ENCODE measurements around the gene SLC12A8. TPM values are rescaled to one million over a fixed set of nuclear protein-coding genes. Genes with fewer than 3 reads are reported as not detected.
A peak's percentile ranks its signal among the peaks of the same experiment; 100 is the strongest.

Gene SLC12A8, protein sequence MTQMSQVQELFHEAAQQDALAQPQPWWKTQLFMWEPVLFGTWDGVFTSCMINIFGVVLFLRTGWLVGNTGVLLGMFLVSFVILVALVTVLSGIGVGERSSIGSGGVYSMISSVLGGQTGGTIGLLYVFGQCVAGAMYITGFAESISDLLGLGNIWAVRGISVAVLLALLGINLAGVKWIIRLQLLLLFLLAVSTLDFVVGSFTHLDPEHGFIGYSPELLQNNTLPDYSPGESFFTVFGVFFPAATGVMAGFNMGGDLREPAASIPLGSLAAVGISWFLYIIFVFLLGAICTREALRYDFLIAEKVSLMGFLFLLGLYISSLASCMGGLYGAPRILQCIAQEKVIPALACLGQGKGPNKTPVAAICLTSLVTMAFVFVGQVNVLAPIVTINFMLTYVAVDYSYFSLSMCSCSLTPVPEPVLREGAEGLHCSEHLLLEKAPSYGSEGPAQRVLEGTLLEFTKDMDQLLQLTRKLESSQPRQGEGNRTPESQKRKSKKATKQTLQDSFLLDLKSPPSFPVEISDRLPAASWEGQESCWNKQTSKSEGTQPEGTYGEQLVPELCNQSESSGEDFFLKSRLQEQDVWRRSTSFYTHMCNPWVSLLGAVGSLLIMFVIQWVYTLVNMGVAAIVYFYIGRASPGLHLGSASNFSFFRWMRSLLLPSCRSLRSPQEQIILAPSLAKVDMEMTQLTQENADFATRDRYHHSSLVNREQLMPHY
- 8.0 to 11.6 TPM (median 9.5 TPM) in 3 replicates for total RNA-seq

DNA sequence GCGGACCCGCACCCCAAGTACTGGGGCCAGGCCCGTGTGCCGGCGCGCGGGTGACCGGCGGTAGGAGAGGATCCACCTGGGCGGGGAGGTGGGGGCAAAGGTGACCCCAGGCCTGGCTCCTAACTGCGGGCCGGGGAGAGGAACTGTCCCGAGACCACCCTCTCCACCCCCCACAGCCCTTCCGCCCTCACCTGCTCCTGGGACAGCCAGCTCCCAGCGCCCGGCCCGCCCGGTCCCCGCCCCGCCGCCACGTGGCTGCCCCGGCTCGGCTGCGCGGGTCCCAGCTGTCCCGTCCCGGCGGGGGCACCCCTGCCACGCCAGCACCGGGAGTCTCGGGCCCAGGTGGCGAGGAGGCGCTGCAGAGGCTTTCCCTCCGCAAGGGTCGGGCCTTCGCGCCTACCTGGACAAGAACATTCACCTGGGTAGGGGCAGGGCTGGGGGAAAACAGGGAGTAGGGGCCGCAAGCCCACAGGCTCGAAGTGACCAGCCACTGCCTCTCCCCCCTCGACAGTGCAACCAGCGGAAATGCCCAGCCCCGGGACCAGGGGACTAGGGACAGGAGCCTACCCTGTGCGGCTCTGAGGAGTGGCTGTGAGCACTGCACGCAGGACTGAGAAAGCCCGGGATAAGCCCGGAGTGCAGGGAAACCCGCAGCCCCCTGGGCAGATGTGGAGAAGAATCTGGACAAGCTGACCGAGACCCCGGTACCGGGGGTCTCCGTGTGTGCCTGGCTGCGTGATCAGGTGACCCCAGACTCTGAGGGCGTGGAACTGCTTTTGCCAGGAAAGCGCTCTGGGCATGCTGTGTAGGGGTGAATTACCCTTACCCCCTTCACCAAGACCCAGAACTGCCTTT lies at the start of gene SLC12A8:
Gene SLC12A8, minus strand, starts transcription at position 240 of the 855 bp plus-strand sequence. CDS start 1,399 bp downstream, outside the sequence.
- TF ChIP-seq, protein P1, sequence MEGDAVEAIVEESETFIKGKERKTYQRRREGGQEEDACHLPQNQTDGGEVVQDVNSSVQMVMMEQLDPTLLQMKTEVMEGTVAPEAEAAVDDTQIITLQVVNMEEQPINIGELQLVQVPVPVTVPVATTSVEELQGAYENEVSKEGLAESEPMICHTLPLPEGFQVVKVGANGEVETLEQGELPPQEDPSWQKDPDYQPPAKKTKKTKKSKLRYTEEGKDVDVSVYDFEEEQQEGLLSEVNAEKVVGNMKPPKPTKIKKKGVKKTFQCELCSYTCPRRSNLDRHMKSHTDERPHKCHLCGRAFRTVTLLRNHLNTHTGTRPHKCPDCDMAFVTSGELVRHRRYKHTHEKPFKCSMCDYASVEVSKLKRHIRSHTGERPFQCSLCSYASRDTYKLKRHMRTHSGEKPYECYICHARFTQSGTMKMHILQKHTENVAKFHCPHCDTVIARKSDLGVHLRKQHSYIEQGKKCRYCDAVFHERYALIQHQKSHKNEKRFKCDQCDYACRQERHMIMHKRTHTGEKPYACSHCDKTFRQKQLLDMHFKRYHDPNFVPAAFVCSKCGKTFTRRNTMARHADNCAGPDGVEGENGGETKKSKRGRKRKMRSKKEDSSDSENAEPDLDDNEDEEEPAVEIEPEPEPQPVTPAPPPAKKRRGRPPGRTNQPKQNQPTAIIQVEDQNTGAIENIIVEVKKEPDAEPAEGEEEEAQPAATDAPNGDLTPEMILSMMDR (IDR thresholded peaks at IDR 0.05; ENCODE audit: unreplicated experiment): no peak
- Mint-ChIP-seq H3K36me3 (no peaks in the 10 kb centered on the region), H3K4me1 (peaks cover 5% of the 10 kb centered on the region), H3K4me3 (peak within 1 kb of the TSS; percentile 72), H3K27me3 (ENCODE audit: low read depth) (peaks cover 12% of the 10 kb centered on the region), H3K27ac (no peak within 1 kb of the TSS), H3K9me3 (no peaks in the 10 kb centered on the region)
- DNase-seq (ENCODE audit: low spot score in 2 of 2, unreplicated experiment in 2 of 2): peak in 1 of 2 experiments; percentile 47

DNA sequence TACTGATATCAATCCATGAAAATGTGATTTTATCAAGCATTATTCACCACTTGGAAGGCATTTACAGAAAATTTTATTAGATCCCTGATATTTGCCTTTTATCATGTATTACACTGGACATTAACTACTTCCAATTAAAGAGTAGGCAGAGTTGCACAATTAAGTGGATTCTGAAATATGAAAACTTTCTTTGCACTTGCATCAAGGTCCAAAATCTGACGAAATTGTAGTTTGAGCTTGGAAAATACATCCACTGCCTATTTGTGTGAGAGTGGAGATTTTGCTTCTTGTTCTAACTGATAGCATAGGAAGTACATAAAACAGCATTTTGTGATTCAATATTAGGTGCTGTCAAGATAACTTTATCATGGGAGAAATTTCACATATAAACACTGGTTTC lies 49.6 kb upstream of the SLC12A8 start:
- H3K27ac Mint-ChIP-seq: no peak overlapping the region
- H3K36me3 Mint-ChIP-seq: peaks cover 40% of the 10 kb centered on the region
- no peaks in the 10 kb centered on the region for H3K4me1 Mint-ChIP-seq
- H3K9me3 Mint-ChIP-seq: peaks cover 20% of the 10 kb centered on the region
- no peak for DNase-seq (ENCODE audit: low spot score in 2 of 2, unreplicated experiment in 2 of 2)
- no peaks in the 10 kb centered on the region for H3K27me3 Mint-ChIP-seq (ENCODE audit: low read depth)
- TF ChIP-seq, protein P1 (IDR thresholded peaks at IDR 0.05; ENCODE audit: unreplicated experiment): no peak
- H3K4me3 Mint-ChIP-seq: no peak overlapping the region

DNA sequence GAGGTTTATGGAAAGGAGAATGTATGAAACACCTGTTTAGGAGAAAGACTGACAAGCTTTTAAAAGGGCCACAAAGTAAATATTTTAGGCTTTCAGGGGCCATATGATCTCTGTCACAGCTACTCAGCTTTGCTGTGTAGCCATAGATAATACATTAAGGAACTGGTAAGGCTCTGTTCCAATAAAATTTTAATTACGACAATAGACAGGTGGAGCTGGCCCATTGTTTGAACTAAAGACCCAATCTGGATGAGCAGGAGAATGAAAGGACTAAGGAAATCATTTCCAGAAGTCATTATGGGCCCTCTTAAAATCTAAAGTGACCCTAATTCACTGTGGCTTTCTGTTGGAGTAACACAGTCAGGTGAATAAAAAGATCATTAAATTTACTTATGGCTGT lies 48.5 kb upstream of the SLC12A8 start:
- peaks cover 16% of the 10 kb centered on the region for H3K9me3 Mint-ChIP-seq
- no peak overlapping the region for H3K27ac Mint-ChIP-seq
- no peak overlapping the region for H3K4me3 Mint-ChIP-seq
- TF ChIP-seq, protein P1 (IDR thresholded peaks at IDR 0.05; ENCODE audit: unreplicated experiment): no peak
- H3K4me1 Mint-ChIP-seq: no peaks in the 10 kb centered on the region
- peaks cover 36% of the 10 kb centered on the region for H3K36me3 Mint-ChIP-seq
- no peaks in the 10 kb centered on the region for H3K27me3 Mint-ChIP-seq (ENCODE audit: low read depth)
- no peak for DNase-seq (ENCODE audit: low spot score in 2 of 2, unreplicated experiment in 2 of 2)

DNA sequence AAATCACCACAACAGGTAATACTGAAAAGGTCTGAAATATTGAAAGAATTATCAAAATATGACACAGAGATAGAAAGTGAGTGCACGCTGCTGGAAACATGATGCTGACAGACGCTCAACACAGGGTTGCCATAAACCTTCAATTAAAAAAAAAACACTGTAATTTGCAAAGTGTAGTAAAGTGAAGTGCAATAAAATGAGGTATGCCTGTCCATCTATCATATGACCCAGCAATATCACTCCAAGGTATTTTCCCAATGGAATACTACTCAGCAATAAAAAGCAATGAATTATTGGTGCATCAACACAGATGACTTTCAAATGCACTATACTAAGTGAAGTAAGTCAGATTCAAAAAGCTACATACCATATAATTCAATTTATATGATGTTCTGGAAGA lies 47.6 kb upstream of the SLC12A8 start:
- TF ChIP-seq, protein P1 (IDR thresholded peaks at IDR 0.05; ENCODE audit: unreplicated experiment): no peak
- Mint-ChIP-seq H3K27me3 (ENCODE audit: low read depth) (no peaks in the 10 kb centered on the region), H3K9me3 (peaks cover 15% of the 10 kb centered on the region), H3K4me1 (no peaks in the 10 kb centered on the region), H3K27ac (no peak overlapping the region), H3K36me3 (peaks cover 34% of the 10 kb centered on the region), H3K4me3 (no peak overlapping the region)
- DNase-seq (ENCODE audit: low spot score in 2 of 2, unreplicated experiment in 2 of 2): no peak

DNA sequence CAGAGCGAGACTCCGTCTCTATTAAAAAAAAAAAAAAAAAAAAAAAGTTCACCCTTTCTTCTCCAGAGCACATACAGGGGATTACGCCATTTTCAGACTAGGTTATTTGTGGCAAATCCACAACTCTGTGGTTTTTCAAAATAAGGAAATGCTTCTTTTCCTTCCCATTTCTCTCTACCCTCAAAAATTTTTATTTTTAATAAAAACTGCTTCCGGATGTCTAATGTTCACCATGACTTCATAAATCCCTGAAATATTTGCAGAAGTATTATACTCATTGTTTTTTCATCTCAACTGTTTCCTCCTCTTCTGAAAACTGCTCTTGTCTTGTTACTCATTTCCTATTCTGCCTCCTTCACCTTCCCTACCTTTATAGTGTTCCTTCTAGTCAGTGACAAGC lies 45.0 kb upstream of the SLC12A8 start:
- DNase-seq (ENCODE audit: low spot score in 2 of 2, unreplicated experiment in 2 of 2): no peak
- no peaks in the 10 kb centered on the region for H3K27me3 Mint-ChIP-seq (ENCODE audit: low read depth)
- H3K27ac Mint-ChIP-seq: no peak overlapping the region
- no peaks in the 10 kb centered on the region for H3K4me1 Mint-ChIP-seq
- peaks cover 32% of the 10 kb centered on the region for H3K36me3 Mint-ChIP-seq
- no peak overlapping the region for H3K4me3 Mint-ChIP-seq
- TF ChIP-seq, protein P1 (IDR thresholded peaks at IDR 0.05; ENCODE audit: unreplicated experiment): no peak
- peaks cover 15% of the 10 kb centered on the region for H3K9me3 Mint-ChIP-seq

Measured in mesothelial cell of epicardium (in vitro differentiated cells).